Body of pancreas (tissue), 4 donors: Measurements from ENCODE around the gene MCTP1.

Experiments used
- POLR2A ChIP-seq, 3 donors: fragments of 450-650 bp; IDR thresholded peaks; one replicate each; pipeline ENCODE4 v1.6.1; 2016; ENCODE audit warnings: antibody characterized with exemption in 3 of 3, mild to moderate bottlenecking in 2 of 3
- TF ChIP-seq, protein P1 (sequence below), 7 experiments: fragments of 450-650 bp in 4 of 7; fragments of 200-600 bp in 3 of 7; sonication (generic) in 3 of 7; IDR thresholded peaks; one replicate each; pipeline ENCODE4 v1.5.1; 2016 to 2019; ENCODE audit warnings: antibody characterized with exemption in 7 of 7

- no peak for TF ChIP-seq POLR2A (IDR thresholded peaks at IDR 0.05)
- TF ChIP-seq, protein P1, sequence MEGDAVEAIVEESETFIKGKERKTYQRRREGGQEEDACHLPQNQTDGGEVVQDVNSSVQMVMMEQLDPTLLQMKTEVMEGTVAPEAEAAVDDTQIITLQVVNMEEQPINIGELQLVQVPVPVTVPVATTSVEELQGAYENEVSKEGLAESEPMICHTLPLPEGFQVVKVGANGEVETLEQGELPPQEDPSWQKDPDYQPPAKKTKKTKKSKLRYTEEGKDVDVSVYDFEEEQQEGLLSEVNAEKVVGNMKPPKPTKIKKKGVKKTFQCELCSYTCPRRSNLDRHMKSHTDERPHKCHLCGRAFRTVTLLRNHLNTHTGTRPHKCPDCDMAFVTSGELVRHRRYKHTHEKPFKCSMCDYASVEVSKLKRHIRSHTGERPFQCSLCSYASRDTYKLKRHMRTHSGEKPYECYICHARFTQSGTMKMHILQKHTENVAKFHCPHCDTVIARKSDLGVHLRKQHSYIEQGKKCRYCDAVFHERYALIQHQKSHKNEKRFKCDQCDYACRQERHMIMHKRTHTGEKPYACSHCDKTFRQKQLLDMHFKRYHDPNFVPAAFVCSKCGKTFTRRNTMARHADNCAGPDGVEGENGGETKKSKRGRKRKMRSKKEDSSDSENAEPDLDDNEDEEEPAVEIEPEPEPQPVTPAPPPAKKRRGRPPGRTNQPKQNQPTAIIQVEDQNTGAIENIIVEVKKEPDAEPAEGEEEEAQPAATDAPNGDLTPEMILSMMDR (IDR thresholded peaks at IDR 0.05): no peak
Measured at GRCh38 chr5:95070453-95070852, 214.4 kb downstream of the MCTP1 start.
